Thoracic aorta endothelial cell (primary cell): Measurements from ENCODE around the gene BHLHA15. TPM values are rescaled to one million over a fixed set of nuclear protein-coding genes. Genes with fewer than 3 reads are reported as not detected.

ENCODE experiments used
- total RNA-seq: library from RNA; depleted of rRNA; stranded (reverse); fragments of >200 nt; gene quantifications from 2 replicates; pipeline ENCODE4 v1.2.3, GENCODE V29; 2012

BHLHA15 gene
- 1.1 and 1.4 TPM in 2 replicates for total RNA-seq

GRCh38 chr7:98211221-98211675, at the start of gene BHLHA15:
Gene BHLHA15 (plus strand): TSS chr7:98211439. CDS start chr7:98212310, 871 bp downstream.

GRCh38 chr7:98251601-98252424, 40.6 kb downstream of the BHLHA15 start, which contains the start of gene TECPR1:
Gene TECPR1 (minus strand): TSS chr7:98252232. CDS start chr7:98246146, 6,086 bp downstream.

Other genes starting within 250 kb of the BHLHA15 start
- gene OCM2, start 221.2 kb upstream of the BHLHA15 start, total RNA-seq, result not detected in 2 replicates
- gene LMTK2, start 104.6 kb upstream of the BHLHA15 start, total RNA-seq, result 18.0 and 19.5 TPM in 2 replicates
- 46.7 and 56.3 TPM in 2 replicates for gene TECPR1, start 40.8 kb downstream of the BHLHA15 start, total RNA-seq
- gene BRI3, start 70.2 kb downstream of the BHLHA15 start, total RNA-seq, result 58.5 and 67.3 TPM in 2 replicates
- gene BAIAP2L1, start 189.7 kb downstream of the BHLHA15 start, total RNA-seq, result 0.22 and 0.27 TPM in 2 replicates